Type B pancreatic cell (in vitro differentiated cells): ENCODE data around the gene ACKR4. TPM values are rescaled to one million over a fixed set of nuclear protein-coding genes. Genes with fewer than 3 reads are reported as not detected.

Experiments used
- DNase-seq: peaks from one replicate; pipeline ENCODE4 v3.0.0; 2021; ENCODE audit warnings: mixed read lengths; ENCODE audit not compliant: unreplicated experiment; ENCODE audit errors: extremely low spot score
- H3K27ac Mint-ChIP-seq: 2 replicates; pipeline ENCODE4 v1.8.0; 2021; ENCODE audit warnings: mild to moderate bottlenecking, mixed read lengths
- H3K27me3 Mint-ChIP-seq: 2 replicates; pipeline ENCODE4 v1.8.0; 2021; ENCODE audit warnings: mixed read lengths
- H3K36me3 Mint-ChIP-seq: 2 replicates; pipeline ENCODE4 v1.8.0; 2021; ENCODE audit warnings: mixed read lengths
- H3K4me1 Mint-ChIP-seq: one replicate; pipeline ENCODE4 v1.8.0; 2021; ENCODE audit warnings: mixed read lengths; ENCODE audit not compliant: unreplicated experiment
- H3K4me3 Mint-ChIP-seq: 2 replicates; pipeline ENCODE4 v1.8.0; 2021; ENCODE audit warnings: mild to moderate bottlenecking, mixed read lengths
- H3K9me3 Mint-ChIP-seq: 2 replicates; pipeline ENCODE4 v1.8.0; 2021; ENCODE audit warnings: mixed read lengths
- CTCF ChIP-seq: fragments of 200-600 bp; sonication (generic); conservative IDR thresholded peaks from 2 replicates; pipeline ENCODE4 v1.5.0; 2021; ENCODE audit warnings: antibody characterized with exemption, mild to moderate bottlenecking
- long read RNA-seq: library from polyadenylated mRNA; unstranded; transcript quantifications from one replicate; pipeline ENCODE4 v2.0.0, GENCODE V29; 2020
- total RNA-seq: library from RNA; stranded (reverse); gene quantifications from 2 replicates; pipeline ENCODE4 v1.2.1, GENCODE V29; 2021; ENCODE audit warnings: low replicate concordance

The ACKR4 gene
- total RNA-seq = 0.29 and 1.9 TPM in 2 replicates
- long read RNA-seq, transcript ACKR4-201 (2 exons, 1,914 nt) = major isoform, 5 of 5 reads
- long read RNA-seq, partial matches to known transcripts = 0 of 5 reads
- long read RNA-seq, other reads (novel, unspliced or antisense) = 0 of 5 reads

GRCh38 chr3:132596816-132597433 is at the start of gene ACKR4:
Gene ACKR4 (plus strand): TSS chr3:132597270. CDS start chr3:132600398, 3,128 bp downstream.
- Mint-ChIP-seq H3K36me3 (peaks cover 16% of the 10 kb centered on the region), H3K27ac (no peak within 1 kb of the TSS), H3K27me3 (no peaks in the 10 kb centered on the region), H3K9me3 (no peaks in the 10 kb centered on the region), H3K4me1 (peaks cover 6% of the 10 kb centered on the region), H3K4me3 (no peak within 1 kb of the TSS)
- no peak for DNase-seq
- no peak for TF ChIP-seq CTCF

GRCh38 chr3:132549169-132549568 is 47.9 kb upstream of the ACKR4 start:
- no peaks in the 10 kb centered on the region for H3K4me1 Mint-ChIP-seq
- no peak for DNase-seq
- H3K27ac Mint-ChIP-seq = no peak overlapping the region
- H3K4me3 Mint-ChIP-seq = no peak overlapping the region
- no peak for TF ChIP-seq CTCF
- H3K27me3 Mint-ChIP-seq = no peaks in the 10 kb centered on the region
- H3K9me3 Mint-ChIP-seq = no peaks in the 10 kb centered on the region
- no peaks in the 10 kb centered on the region for H3K36me3 Mint-ChIP-seq

- Mint-ChIP-seq H3K27ac (no peak overlapping the region), H3K27me3 (no peaks in the 10 kb centered on the region), H3K9me3 (no peaks in the 10 kb centered on the region), H3K4me3 (no peak overlapping the region), H3K36me3 (no peaks in the 10 kb centered on the region), H3K4me1 (no peaks in the 10 kb centered on the region)
- no peak for TF ChIP-seq CTCF
- no peak for DNase-seq
These were observed 47.0 kb upstream of the ACKR4 start for GRCh38 chr3:132549890-132550578.

- Mint-ChIP-seq H3K27me3 (no peaks in the 10 kb centered on the region), H3K27ac (no peak overlapping the region), H3K36me3 (no peaks in the 10 kb centered on the region), H3K4me1 (no peaks in the 10 kb centered on the region), H3K9me3 (no peaks in the 10 kb centered on the region), H3K4me3 (no peak overlapping the region)
- TF ChIP-seq CTCF = no peak
- DNase-seq = no peak
These were observed 46.3 kb upstream of the ACKR4 start for GRCh38 chr3:132550579-132551305.

GRCh38 chr3:132553826-132554225 is 43.2 kb upstream of the ACKR4 start:
- no peak for TF ChIP-seq CTCF
- no peak overlapping the region for H3K27ac Mint-ChIP-seq
- no peaks in the 10 kb centered on the region for H3K4me1 Mint-ChIP-seq
- no peaks in the 10 kb centered on the region for H3K36me3 Mint-ChIP-seq
- no peaks in the 10 kb centered on the region for H3K9me3 Mint-ChIP-seq
- H3K27me3 Mint-ChIP-seq = no peaks in the 10 kb centered on the region
- DNase-seq = no peak
- H3K4me3 Mint-ChIP-seq = no peak overlapping the region
